22Rv1 (cell line): ENCODE data around the gene UVRAG.

Experiments used
- CTCF ChIP-seq: fragments of 450-650 bp; IDR thresholded peaks from 2 replicates; pipeline ENCODE4 v1.5.1; 2017; ENCODE audit warnings: mild to moderate bottlenecking
- ZFX ChIP-seq: fragments of 450-650 bp; IDR thresholded peaks from 2 replicates; pipeline ENCODE4 v1.6.1; 2017; ENCODE audit warnings: antibody characterized with exemption, borderline replicate concordance

- TF ChIP-seq CTCF (no peak), ZFX (no peak)
Measured at GRCh38 chr11:75969626-75970308, 154.8 kb downstream of the UVRAG start.
